OCI-LY7 (cell line): ENCODE results near the gene OSBPL7. TPM values are rescaled to one million over a fixed set of nuclear protein-coding genes. Genes with fewer than 3 reads are reported as not detected.

Experiments
- BruUV-seq: library from RNA; stranded (reverse); fragments of 400-500 nt; replicated peaks from 2 replicates; lab custom pipeline; 2021; lab: Mats Ljungman, UMichigan
- CTCF ChIA-PET: fragments of 300-600 bp; sonication (Branson Sonifier 250); formaldehyde crosslinking; loops from one replicate; lab custom pipeline; 2022; ENCODE audit warnings: antibody characterized with exemption; ENCODE audit not compliant: unreplicated experiment; lab: Charles Lee
- POLR2A ChIA-PET: fragments of 300-600 bp; sonication (Branson Sonifier 250); formaldehyde crosslinking; loops from one replicate; lab custom pipeline; 2022; ENCODE audit warnings: antibody characterized with exemption; lab: Charles Lee
- DNase-seq: peaks from one replicate; pipeline ENCODE4 v3.0.0-alpha.2; 2015; ENCODE audit warnings: low spot score
- H2AFZ ChIP-seq: fragments of 200-600 bp; sonication (generic), shearing (Covaris generic); 2 replicates; pipeline ENCODE4 v1.6.1; 2014; ENCODE audit warnings: mild to moderate bottlenecking, antibody characterized with exemption, low read length, moderate library complexity
- H3K27ac ChIP-seq: fragments of 200-600 bp; sonication (generic); 2 replicates; pipeline ENCODE4 v1.5.1; 2014; ENCODE audit warnings: mixed run types, low read depth, mild to moderate bottlenecking, moderate library complexity, low read length, inconsistent platforms; ENCODE audit not compliant: poor library complexity, severe bottlenecking
- H3K36me3 ChIP-seq: fragments of 200-600 bp; sonication (generic); 2 replicates; pipeline ENCODE4 v1.6.1; 2014; ENCODE audit warnings: mild to moderate bottlenecking, antibody characterized with exemption, low read length, moderate library complexity, mixed read lengths; ENCODE audit not compliant: insufficient read depth
- H3K4me1 ChIP-seq: fragments of 200-600 bp; sonication (generic); 2 replicates; pipeline ENCODE4 v1.5.1; 2014; ENCODE audit warnings: mild to moderate bottlenecking, low read length; ENCODE audit not compliant: insufficient read depth, poor library complexity, severe bottlenecking
- H3K4me2 ChIP-seq: fragments of 200-600 bp; sonication (generic); 2 replicates; pipeline ENCODE4 v1.6.1; 2014; ENCODE audit warnings: mild to moderate bottlenecking, low read length
- H3K4me3 ChIP-seq: fragments of 200-600 bp; sonication (generic); 2 replicates; pipeline ENCODE4 v1.5.1; 2014; ENCODE audit warnings: mild to moderate bottlenecking, low read depth, low read length; ENCODE audit not compliant: poor library complexity, severe bottlenecking
- H3K79me2 ChIP-seq: fragments of 200-600 bp; sonication (generic); 2 replicates; pipeline ENCODE4 v1.6.1; 2016; ENCODE audit warnings: low read depth, mild to moderate bottlenecking, low read length, moderate library complexity, mixed read lengths; ENCODE audit not compliant: insufficient read depth
- H3K9me2 ChIP-seq: fragments of 200-600 bp; sonication (generic); 2 replicates; pipeline ENCODE4 v1.6.1; 2016; ENCODE audit warnings: mild to moderate bottlenecking, low read length, mixed read lengths; ENCODE audit not compliant: insufficient read depth
- H3K9me3 ChIP-seq: fragments of 200-600 bp; sonication (generic); 2 replicates; pipeline ENCODE4 v1.6.1; 2014; ENCODE audit warnings: mild to moderate bottlenecking, mixed run types, low read length, mixed read lengths
- H4K20me1 ChIP-seq: fragments of 200-600 bp; sonication (generic); 2 replicates; pipeline ENCODE4 v1.6.1; 2014; ENCODE audit warnings: mild to moderate bottlenecking, antibody characterized with exemption, low read length, moderate library complexity, mixed read lengths; ENCODE audit not compliant: insufficient read depth
- EZH2phosphoT487 ChIP-seq: fragments of 200-600 bp; sonication (generic); IDR thresholded peaks from 2 replicates; pipeline ENCODE4 v1.6.1; 2018; ENCODE audit warnings: low read depth, borderline replicate concordance, mild to moderate bottlenecking, mixed run types, antibody characterized with exemption, low read length, moderate library complexity, mixed read lengths
- intact Hi-C: fragments of 100-400 bp; cut with micrococcal nuclease; formaldehyde crosslinking; loops from one replicate; pipeline ENCODE4 v1.10.0; 2022; ENCODE audit not compliant: unreplicated experiment
- total RNA-seq, 2 experiments: library from RNA; depleted of rRNA in 1 of 2; stranded (reverse); fragments of >200 nt in 1 of 2; shearing (Covaris generic) in 1 of 2; gene quantifications; 2 replicates each; pipeline ENCODE4 v1.2.3, GENCODE V29; 2014 to 2022
- TF ChIP-seq, protein P1 (sequence below): fragments of 200-600 bp; sonication (generic); conservative IDR thresholded peaks from 2 replicates; pipeline ENCODE4 v1.5.1; 2014; ENCODE audit warnings: mild to moderate bottlenecking, antibody characterized with exemption, low read length, moderate library complexity, mixed read lengths

Gene OSBPL7
- total RNA-seq, 2 experiments from 2014 or later, result 24.4 to 35.7 TPM

DNA sequence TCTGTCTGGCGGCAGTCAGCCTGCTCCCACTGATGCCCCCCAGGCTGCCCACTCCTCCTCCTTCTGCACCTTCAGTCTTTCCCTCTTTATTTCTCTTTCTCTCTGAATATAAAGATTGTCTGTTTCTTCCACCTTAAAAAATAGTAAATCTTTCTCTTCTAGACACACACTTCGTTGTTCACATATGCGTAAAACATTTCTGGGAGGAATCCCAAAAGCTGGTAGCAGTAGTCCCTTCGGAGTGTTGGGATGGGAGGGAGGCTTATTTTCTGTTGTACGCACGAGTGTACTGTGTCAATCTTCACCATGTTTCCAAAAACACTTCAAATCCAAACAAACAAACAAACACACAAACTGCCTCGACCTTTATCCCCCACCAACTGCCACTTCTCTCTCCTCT lies 9.9 kb downstream of the OSBPL7 start:
- H3K4me2 ChIP-seq, result no peak overlapping the region
- intact Hi-C loops, result no loop called here
- H3K4me3 ChIP-seq, result no peak overlapping the region
- no peak overlapping the region for H3K27ac ChIP-seq
- H4K20me1 ChIP-seq, result no peaks in the 10 kb centered on the region
- H2AFZ ChIP-seq, result no peak overlapping the region
- TF ChIP-seq, protein P1, sequence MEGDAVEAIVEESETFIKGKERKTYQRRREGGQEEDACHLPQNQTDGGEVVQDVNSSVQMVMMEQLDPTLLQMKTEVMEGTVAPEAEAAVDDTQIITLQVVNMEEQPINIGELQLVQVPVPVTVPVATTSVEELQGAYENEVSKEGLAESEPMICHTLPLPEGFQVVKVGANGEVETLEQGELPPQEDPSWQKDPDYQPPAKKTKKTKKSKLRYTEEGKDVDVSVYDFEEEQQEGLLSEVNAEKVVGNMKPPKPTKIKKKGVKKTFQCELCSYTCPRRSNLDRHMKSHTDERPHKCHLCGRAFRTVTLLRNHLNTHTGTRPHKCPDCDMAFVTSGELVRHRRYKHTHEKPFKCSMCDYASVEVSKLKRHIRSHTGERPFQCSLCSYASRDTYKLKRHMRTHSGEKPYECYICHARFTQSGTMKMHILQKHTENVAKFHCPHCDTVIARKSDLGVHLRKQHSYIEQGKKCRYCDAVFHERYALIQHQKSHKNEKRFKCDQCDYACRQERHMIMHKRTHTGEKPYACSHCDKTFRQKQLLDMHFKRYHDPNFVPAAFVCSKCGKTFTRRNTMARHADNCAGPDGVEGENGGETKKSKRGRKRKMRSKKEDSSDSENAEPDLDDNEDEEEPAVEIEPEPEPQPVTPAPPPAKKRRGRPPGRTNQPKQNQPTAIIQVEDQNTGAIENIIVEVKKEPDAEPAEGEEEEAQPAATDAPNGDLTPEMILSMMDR, result no peak
- no peak for TF ChIP-seq EZH2phosphoT487
- peaks cover 13% of the 10 kb centered on the region; the same call in 1 of the 2 replicates for H3K36me3 ChIP-seq
- no TSS peak for BruUV-seq
- POLR2A ChIA-PET, result no interaction called here
- no peaks in the 10 kb centered on the region for H3K9me3 ChIP-seq
- H3K4me1 ChIP-seq, result no peaks in the 10 kb centered on the region
- CTCF ChIA-PET, result no interaction called here
- no peaks in the 10 kb centered on the region for H3K79me2 ChIP-seq
- no peaks in the 10 kb centered on the region for H3K9me2 ChIP-seq
- DNase-seq, result no peak

DNA sequence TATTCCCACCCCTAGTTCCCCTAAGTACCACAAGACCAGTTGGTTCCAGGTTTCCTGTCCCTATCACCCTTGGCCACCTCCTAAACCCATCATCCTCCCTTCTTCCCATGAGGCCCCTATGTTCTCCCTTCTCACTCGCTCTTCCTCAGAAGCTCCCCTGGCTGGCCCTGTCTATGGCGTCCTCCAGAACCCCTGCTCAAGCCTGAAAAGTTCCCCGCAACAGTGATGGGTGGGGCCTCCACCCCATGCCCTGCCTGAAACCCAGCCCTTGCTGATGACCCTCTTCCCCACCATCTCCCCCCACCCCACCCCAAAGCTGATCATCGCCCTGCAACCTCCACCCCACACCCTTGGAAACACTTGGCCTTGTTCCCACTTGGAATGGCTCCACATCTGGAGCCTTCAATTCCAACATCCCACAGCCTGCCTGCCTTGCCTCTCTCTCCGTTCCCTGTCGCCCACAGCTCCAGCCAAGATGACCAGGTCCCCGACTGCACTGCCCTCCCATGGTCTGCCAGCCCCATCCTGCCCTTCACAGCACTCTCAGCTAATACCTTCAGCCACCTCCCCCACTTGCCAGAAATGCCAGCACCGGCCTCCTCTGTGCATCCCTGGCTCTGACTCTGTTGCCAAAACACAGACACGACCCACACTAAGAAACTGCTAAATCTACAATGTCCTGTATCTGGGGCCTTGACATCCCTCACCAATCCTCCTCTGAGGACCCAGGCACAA lies 10.5 kb downstream of the OSBPL7 start:
- CTCF ChIA-PET, result no interaction called here
- no peaks in the 10 kb centered on the region for H3K79me2 ChIP-seq
- peaks cover 15% of the 10 kb centered on the region; the same call in 1 of the 2 replicates for H3K36me3 ChIP-seq
- BruUV-seq, result no TSS peak
- TF ChIP-seq EZH2phosphoT487, result no peak
- TF ChIP-seq, protein P1, result no peak
- no peak overlapping the region for H3K4me3 ChIP-seq
- H3K9me3 ChIP-seq, result no peaks in the 10 kb centered on the region
- H3K9me2 ChIP-seq, result no peaks in the 10 kb centered on the region
- no peak overlapping the region for H2AFZ ChIP-seq
- no peak overlapping the region for H3K27ac ChIP-seq
- DNase-seq, result no peak
- intact Hi-C loops, result no loop called here
- no peaks in the 10 kb centered on the region for H4K20me1 ChIP-seq
- POLR2A ChIA-PET, result no interaction called here
- no peaks in the 10 kb centered on the region for H3K4me1 ChIP-seq
- H3K4me2 ChIP-seq, result no peak overlapping the region

DNA sequence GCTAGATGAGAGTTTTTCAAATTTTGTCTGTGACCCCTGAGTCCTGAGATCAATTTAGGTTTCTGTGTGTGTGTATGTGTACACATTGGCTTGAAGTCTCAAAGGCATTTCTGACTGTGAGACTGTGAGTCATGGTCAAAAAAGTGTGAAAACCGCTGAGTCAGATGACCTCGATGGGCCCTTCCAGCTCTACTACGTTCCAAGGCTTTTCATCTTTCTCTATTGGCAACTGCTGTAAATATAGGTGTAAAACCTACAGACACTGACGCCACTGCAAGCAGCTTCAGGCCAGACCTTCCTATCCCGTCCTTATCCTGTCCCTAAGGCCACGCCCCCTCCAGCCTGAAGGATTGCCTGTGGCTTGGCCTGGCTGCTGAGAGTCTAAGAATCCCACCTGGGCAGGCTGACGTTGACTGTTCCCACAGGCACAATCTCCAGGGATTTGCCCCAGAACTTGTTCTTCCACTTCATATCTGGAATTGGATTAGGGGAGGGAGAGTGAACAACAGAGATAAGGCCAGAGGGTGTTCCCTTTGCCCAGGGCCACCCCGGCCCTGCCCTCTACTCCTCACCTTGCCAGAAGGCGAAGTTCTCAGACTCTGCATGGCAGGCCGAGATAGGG lies 11.3 kb downstream of the OSBPL7 start:
- BruUV-seq, result no TSS peak
- Histone ChIP-seq H3K27ac (no peak overlapping the region), H3K79me2 (no peaks in the 10 kb centered on the region), H3K4me3 (no peak overlapping the region), H3K4me2 (no peak overlapping the region), H3K9me3 (no peaks in the 10 kb centered on the region), H3K36me3 (peaks cover 12% of the 10 kb centered on the region; the same call in 1 of the 2 replicates), H3K4me1 (no peaks in the 10 kb centered on the region), H4K20me1 (no peaks in the 10 kb centered on the region), H3K9me2 (no peaks in the 10 kb centered on the region), H2AFZ (no peak overlapping the region)
- intact Hi-C loops, result no loop called here
- no peak for DNase-seq
- ChIA-PET CTCF (no interaction called here), POLR2A (no interaction called here)
- no peak for TF ChIP-seq EZH2phosphoT487
- TF ChIP-seq, protein P1, result no peak
